HG03571 (cell line): Measurements from ENCODE around the gene CSF1.

ENCODE experiments used
- ATAC-seq: cut with Tn5 transposase; IDR thresholded peaks from one replicate; pipeline ENCODE4 v1.9.1; 2021; ENCODE audit not compliant: unreplicated experiment

Gene CSF1

GRCh38 chr1:109975718-109976117 is 65.1 kb downstream of the CSF1 start:
- ATAC-seq = no peak

GRCh38 chr1:109976762-109977161 is 66.1 kb downstream of the CSF1 start:
- no peak for ATAC-seq

GRCh38 chr1:109977225-109977624 is 66.6 kb downstream of the CSF1 start:
- no peak for ATAC-seq

GRCh38 chr1:109977657-109978378 is 67.2 kb downstream of the CSF1 start:
- ATAC-seq = no peak

GRCh38 chr1:109978761-109979488 is 68.3 kb downstream of the CSF1 start:
- no peak for ATAC-seq

GRCh38 chr1:109979489-109980091 is 68.9 kb downstream of the CSF1 start:
- no peak for ATAC-seq
